DMS153 (cell line): ENCODE measurements around the gene EDNRB.
"Not testable (repeated sequence)": the region's sequence is repeated elsewhere in the genome, so short reads cannot be mapped to it uniquely, and the experiment has no call there.

Experiments
- DNase-seq: peaks from one replicate; lab custom pipeline; 2025; lab: John Stamatoyannopoulos, UW

EDNRB gene

GRCh38 chr13:77896536-77896935 is 22.1 kb downstream of the EDNRB start:
- DNase-seq = no peak

- no peak for DNase-seq
Observed at GRCh38 chr13:77894743-77895142, 23.9 kb downstream of the EDNRB start.

GRCh38 chr13:77893066-77893465 is 25.6 kb downstream of the EDNRB start:
- DNase-seq = no peak

GRCh38 chr13:77892491-77892890 is 26.1 kb downstream of the EDNRB start:
- no peak for DNase-seq

GRCh38 chr13:77891486-77891885 is 27.1 kb downstream of the EDNRB start:
- no peak for DNase-seq

- DNase-seq = no peak
Observed at GRCh38 chr13:77891041-77891440, 27.6 kb downstream of the EDNRB start.

- no peak for DNase-seq
Observed at GRCh38 chr13:77883328-77883727, 35.3 kb downstream of the EDNRB start.

GRCh38 chr13:77878190-77878589 is 40.4 kb downstream of the EDNRB start:
- no peak for DNase-seq

GRCh38 chr13:77876176-77876575 is 42.5 kb downstream of the EDNRB start:
- no peak for DNase-seq

GRCh38 chr13:77874406-77874805 is 44.2 kb downstream of the EDNRB start:
- no peak for DNase-seq

GRCh38 chr13:77872995-77873394 is 45.6 kb downstream of the EDNRB start:
- no peak for DNase-seq

- DNase-seq = no peak
Observed at GRCh38 chr13:77871596-77871995, 47.0 kb downstream of the EDNRB start.

GRCh38 chr13:77868717-77869116 is 49.9 kb downstream of the EDNRB start:
- no peak for DNase-seq

GRCh38 chr13:77866971-77867370 is 51.7 kb downstream of the EDNRB start:
- no peak for DNase-seq

GRCh38 chr13:77865622-77866021 is 53.0 kb downstream of the EDNRB start:
- no peak for DNase-seq

GRCh38 chr13:77863144-77863543 is 55.5 kb downstream of the EDNRB start:
- DNase-seq = no peak

- DNase-seq = no peak
Observed at GRCh38 chr13:77861741-77862140, 56.9 kb downstream of the EDNRB start.

GRCh38 chr13:77860507-77860981 is 58.1 kb downstream of the EDNRB start:
- no peak for DNase-seq

- no peak for DNase-seq
Observed at GRCh38 chr13:77859450-77859849, 59.2 kb downstream of the EDNRB start.

GRCh38 chr13:77857531-77858209 is 61.0 kb downstream of the EDNRB start:
- no peak for DNase-seq

GRCh38 chr13:77853703-77854102 is 64.9 kb downstream of the EDNRB start:
- DNase-seq = no peak

GRCh38 chr13:77848050-77848449 is 70.6 kb downstream of the EDNRB start:
- DNase-seq = not testable (repeated sequence)

- no peak for DNase-seq
Observed at GRCh38 chr13:77846173-77846572, 72.5 kb downstream of the EDNRB start.
